ENCODE data around the gene RPS6KA2.
"Not testable (repeated sequence)": the region's sequence is repeated elsewhere in the genome, so short reads cannot be mapped to it uniquely, and the experiment has no call there.

Gene RPS6KA2

GRCh38 chr6:166542580-166542912 is 84.5 kb downstream of the RPS6KA2 start:
- no peak overlapping the region for H3K4me3 Mint-ChIP-seq
- no peaks in the 10 kb centered on the region for H3K27me3 Mint-ChIP-seq
- no peaks in the 10 kb centered on the region for H3K9me3 Mint-ChIP-seq
- H3K36me3 Mint-ChIP-seq (ENCODE audit: low read depth), result no peaks in the 10 kb centered on the region
- no peak overlapping the region for H3K27ac Mint-ChIP-seq
- peaks cover 19% of the 10 kb centered on the region for H3K4me1 Mint-ChIP-seq (ENCODE audit: low read depth)

GRCh38 chr6:166541876-166542579 is 85.0 kb downstream of the RPS6KA2 start:
- no peaks in the 10 kb centered on the region for H3K27me3 Mint-ChIP-seq
- H3K4me3 Mint-ChIP-seq, result peak overlapping the region; percentile 53
- H3K9me3 Mint-ChIP-seq, result no peaks in the 10 kb centered on the region
- H3K36me3 Mint-ChIP-seq (ENCODE audit: low read depth), result no peaks in the 10 kb centered on the region
- H3K4me1 Mint-ChIP-seq (ENCODE audit: low read depth), result peaks cover 19% of the 10 kb centered on the region
- peak overlapping the region; percentile 37 for H3K27ac Mint-ChIP-seq

- Mint-ChIP-seq H3K27me3 (no peaks in the 10 kb centered on the region), H3K9me3 (no peaks in the 10 kb centered on the region), H3K27ac (peak overlapping the region; percentile 37), H3K4me1 (ENCODE audit: low read depth) (peaks cover 19% of the 10 kb centered on the region), H3K36me3 (ENCODE audit: low read depth) (no peaks in the 10 kb centered on the region), H3K4me3 (peak overlapping the region; percentile 53)
These were observed 85.7 kb downstream of the RPS6KA2 start for GRCh38 chr6:166541366-166541765.

GRCh38 chr6:166540631-166541331 is 86.3 kb downstream of the RPS6KA2 start:
- H3K27me3 Mint-ChIP-seq, result no peaks in the 10 kb centered on the region

GRCh38 chr6:166539543-166539942 is 87.5 kb downstream of the RPS6KA2 start:
- Mint-ChIP-seq H3K27me3 (no peaks in the 10 kb centered on the region), H3K27ac (no peak overlapping the region), H3K4me3 (no peak overlapping the region), H3K9me3 (no peaks in the 10 kb centered on the region), H3K4me1 (ENCODE audit: low read depth) (peaks cover 19% of the 10 kb centered on the region), H3K36me3 (ENCODE audit: low read depth) (no peaks in the 10 kb centered on the region)

More at GRCh38 chr6:166540631-166541331, 86.3 kb downstream of the RPS6KA2 start:
- H3K4me1 Mint-ChIP-seq (ENCODE audit: low read depth), result peaks cover 19% of the 10 kb centered on the region
- no peaks in the 10 kb centered on the region for H3K36me3 Mint-ChIP-seq (ENCODE audit: low read depth)
- no peaks in the 10 kb centered on the region for H3K9me3 Mint-ChIP-seq
- peak overlapping the region; percentile 37 for H3K27ac Mint-ChIP-seq
- peak overlapping the region; percentile 53 for H3K4me3 Mint-ChIP-seq

- H3K36me3 Mint-ChIP-seq (ENCODE audit: low read depth); H3K9me3 Mint-ChIP-seq; H3K27me3 Mint-ChIP-seq; H3K27ac Mint-ChIP-seq; H3K4me3 Mint-ChIP-seq: not testable (repeated sequence)
- peaks cover 19% of the 10 kb centered on the region for H3K4me1 Mint-ChIP-seq (ENCODE audit: low read depth)
These were observed 88.1 kb downstream of the RPS6KA2 start for GRCh38 chr6:166539011-166539385.

GRCh38 chr6:166538297-166539010 is 88.6 kb downstream of the RPS6KA2 start:
- Mint-ChIP-seq H3K4me3 (no peak overlapping the region), H3K27me3 (no peaks in the 10 kb centered on the region), H3K4me1 (ENCODE audit: low read depth) (peaks cover 19% of the 10 kb centered on the region), H3K27ac (no peak overlapping the region), H3K9me3 (no peaks in the 10 kb centered on the region), H3K36me3 (ENCODE audit: low read depth) (no peaks in the 10 kb centered on the region)

GRCh38 chr6:166534658-166535406 is 92.2 kb downstream of the RPS6KA2 start:
- no peaks in the 10 kb centered on the region for H3K4me1 Mint-ChIP-seq (ENCODE audit: low read depth)
- H3K4me3 Mint-ChIP-seq, result no peak overlapping the region
- no peaks in the 10 kb centered on the region for H3K27me3 Mint-ChIP-seq
- H3K9me3 Mint-ChIP-seq, result no peaks in the 10 kb centered on the region
- no peak overlapping the region for H3K27ac Mint-ChIP-seq
- peaks cover 1% of the 10 kb centered on the region for H3K36me3 Mint-ChIP-seq (ENCODE audit: low read depth)

GRCh38 chr6:166533205-166533824 is 93.7 kb downstream of the RPS6KA2 start:
- no peak overlapping the region for H3K27ac Mint-ChIP-seq
- H3K36me3 Mint-ChIP-seq (ENCODE audit: low read depth), result peaks cover 5% of the 10 kb centered on the region
- H3K9me3 Mint-ChIP-seq, result no peaks in the 10 kb centered on the region
- H3K4me3 Mint-ChIP-seq, result no peak overlapping the region
- H3K27me3 Mint-ChIP-seq, result no peaks in the 10 kb centered on the region
- no peaks in the 10 kb centered on the region for H3K4me1 Mint-ChIP-seq (ENCODE audit: low read depth)

GRCh38 chr6:166532302-166532701 is 94.7 kb downstream of the RPS6KA2 start:
- H3K9me3 Mint-ChIP-seq, result no peaks in the 10 kb centered on the region
- no peaks in the 10 kb centered on the region for H3K27me3 Mint-ChIP-seq
- no peak overlapping the region for H3K27ac Mint-ChIP-seq
- H3K36me3 Mint-ChIP-seq (ENCODE audit: low read depth), result peaks cover 5% of the 10 kb centered on the region
- no peaks in the 10 kb centered on the region for H3K4me1 Mint-ChIP-seq (ENCODE audit: low read depth)
- H3K4me3 Mint-ChIP-seq, result no peak overlapping the region

- H3K27me3 Mint-ChIP-seq, result no peaks in the 10 kb centered on the region
- no peaks in the 10 kb centered on the region for H3K4me1 Mint-ChIP-seq (ENCODE audit: low read depth)
- H3K4me3 Mint-ChIP-seq, result no peak overlapping the region
- no peaks in the 10 kb centered on the region for H3K9me3 Mint-ChIP-seq
- no peak overlapping the region for H3K27ac Mint-ChIP-seq
- peaks cover 5% of the 10 kb centered on the region for H3K36me3 Mint-ChIP-seq (ENCODE audit: low read depth)
These were observed 96.6 kb downstream of the RPS6KA2 start for GRCh38 chr6:166530211-166531095.

- H3K36me3 Mint-ChIP-seq (ENCODE audit: low read depth), result peaks cover 5% of the 10 kb centered on the region
- H3K27me3 Mint-ChIP-seq, result no peaks in the 10 kb centered on the region
- no peak overlapping the region for H3K4me3 Mint-ChIP-seq
- no peaks in the 10 kb centered on the region for H3K9me3 Mint-ChIP-seq
- no peak overlapping the region for H3K27ac Mint-ChIP-seq
- H3K4me1 Mint-ChIP-seq (ENCODE audit: low read depth), result no peaks in the 10 kb centered on the region
These were observed 97.5 kb downstream of the RPS6KA2 start for GRCh38 chr6:166529586-166529985.

GRCh38 chr6:166529058-166529457 is 98.0 kb downstream of the RPS6KA2 start:
- H3K4me3 Mint-ChIP-seq; H3K27me3 Mint-ChIP-seq; H3K9me3 Mint-ChIP-seq; H3K27ac Mint-ChIP-seq; H3K4me1 Mint-ChIP-seq (ENCODE audit: low read depth); H3K36me3 Mint-ChIP-seq (ENCODE audit: low read depth): not testable (repeated sequence)

- Mint-ChIP-seq H3K27ac (no peak overlapping the region), H3K9me3 (no peaks in the 10 kb centered on the region), H3K4me3 (no peak overlapping the region), H3K27me3 (no peaks in the 10 kb centered on the region), H3K36me3 (ENCODE audit: low read depth) (peaks cover 5% of the 10 kb centered on the region), H3K4me1 (ENCODE audit: low read depth) (no peaks in the 10 kb centered on the region)
These were observed 99.2 kb downstream of the RPS6KA2 start for GRCh38 chr6:166527849-166528248.
